ENCODE measurements around the gene GNAS.

Gene GNAS

GRCh38 chr20:58822748-58823730 is 29.5 kb upstream of the GNAS start:
- Histone ChIP-seq H2BK5ac (ENCODE audit: low read depth, low read length, poor library complexity, severe bottlenecking) (no peak overlapping the region), H3K18ac (ENCODE audit: low read depth in 1 of 2, low read length in 2 of 2) (no peak overlapping the region), H3K14ac (ENCODE audit: low read length in 2 of 2) (no peak overlapping the region), H3K23ac (ENCODE audit: low read length in 2 of 2) (no peak overlapping the region), H4K8ac (ENCODE audit: low read length) (no peak overlapping the region), H3K9ac (ENCODE audit: low read length) (no peak overlapping the region), H3K4me2 (ENCODE audit: low read length, poor library complexity, severe bottlenecking) (no peak overlapping the region), H2AK5ac (ENCODE audit: low read length, severe bottlenecking) (no peak overlapping the region), H2AFZ (ENCODE audit: low read depth, low read length) (no peak overlapping the region), H2BK12ac (ENCODE audit: low read length in 2 of 2) (no peak overlapping the region), H3K9me3 (ENCODE audit: control insufficient read depth, low read length) (no peaks in the 10 kb centered on the region), H3K4ac (ENCODE audit: low read depth in 1 of 2, low read length in 2 of 2) (no peak overlapping the region), H3K4me3 (ENCODE audit: insufficient read depth in 1 of 2, low read depth in 1 of 2, low read length in 2 of 2) (no peak overlapping the region), H3K79me1 (replicated peaks; ENCODE audit: low read length, poor library complexity, severe bottlenecking) (peaks cover 11% of the 10 kb centered on the region), H4K91ac (ENCODE audit: low read length) (no peak overlapping the region), H2BK15ac (ENCODE audit: low read depth, poor library complexity, severe bottlenecking) (no peak overlapping the region), H3K4me1 (ENCODE audit: control insufficient read depth, insufficient read depth, low read depth, low read length) (peaks cover 4% of the 10 kb centered on the region), H3K27ac (ENCODE audit: low read length, poor library complexity, severe bottlenecking) (no peak overlapping the region), H3K27me3 (ENCODE audit: control insufficient read depth in 1 of 2, insufficient read depth in 1 of 2, low read length in 2 of 2) (no peaks in the 10 kb centered on the region), H2BK120ac (ENCODE audit: low read depth, low read length) (no peak overlapping the region), H3K36me3 (ENCODE audit: control insufficient read depth in 1 of 2, insufficient read depth in 2 of 2, low read depth in 1 of 2, low read length in 2 of 2) (peaks cover 0 to 33% of the 10 kb centered on the region in 2 experiments)
- 90% methylated on average over 26 of the region's 26 CpGs for WGBS
- DNase-seq, result no peak

GRCh38 chr20:58824843-58825242 is 27.7 kb upstream of the GNAS start:
- Histone ChIP-seq H4K8ac (ENCODE audit: low read length) (no peak overlapping the region), H2AFZ (ENCODE audit: low read depth, low read length) (no peak overlapping the region), H2AK5ac (ENCODE audit: low read length, severe bottlenecking) (no peak overlapping the region), H3K14ac (ENCODE audit: low read length in 2 of 2) (no peak overlapping the region), H3K4me3 (ENCODE audit: insufficient read depth in 1 of 2, low read depth in 1 of 2, low read length in 2 of 2) (no peak overlapping the region), H3K27ac (ENCODE audit: low read length, poor library complexity, severe bottlenecking) (no peak overlapping the region), H3K9ac (ENCODE audit: low read length) (no peak overlapping the region), H3K79me1 (replicated peaks; ENCODE audit: low read length, poor library complexity, severe bottlenecking) (peaks cover 11% of the 10 kb centered on the region), H3K4ac (ENCODE audit: low read depth in 1 of 2, low read length in 2 of 2) (no peak overlapping the region), H2BK12ac (ENCODE audit: low read length in 2 of 2) (no peak overlapping the region), H2BK120ac (ENCODE audit: low read depth, low read length) (no peak overlapping the region), H3K23ac (ENCODE audit: low read length in 2 of 2) (no peak overlapping the region), H3K9me3 (ENCODE audit: control insufficient read depth, low read length) (no peaks in the 10 kb centered on the region), H2BK15ac (ENCODE audit: low read depth, poor library complexity, severe bottlenecking) (no peak overlapping the region), H2BK5ac (ENCODE audit: low read depth, low read length, poor library complexity, severe bottlenecking) (no peak overlapping the region), H3K36me3 (ENCODE audit: control insufficient read depth in 1 of 2, insufficient read depth in 2 of 2, low read depth in 1 of 2, low read length in 2 of 2) (peaks cover 0 to 30% of the 10 kb centered on the region in 2 experiments), H3K4me2 (ENCODE audit: low read length, poor library complexity, severe bottlenecking) (no peak overlapping the region), H3K4me1 (ENCODE audit: control insufficient read depth, insufficient read depth, low read depth, low read length) (no peaks in the 10 kb centered on the region), H3K18ac (ENCODE audit: low read depth in 1 of 2, low read length in 2 of 2) (no peak overlapping the region), H3K27me3 (ENCODE audit: control insufficient read depth in 1 of 2, insufficient read depth in 1 of 2, low read length in 2 of 2) (no peaks in the 10 kb centered on the region), H4K91ac (ENCODE audit: low read length) (no peak overlapping the region)
- 88% methylated on average over 8 of the region's 8 CpGs for WGBS
- DNase-seq, result no peak

GRCh38 chr20:58825450-58825849 is 27.1 kb upstream of the GNAS start:
- no peak overlapping the region for H2BK120ac ChIP-seq (ENCODE audit: low read depth, low read length)
- H4K8ac ChIP-seq (ENCODE audit: low read length), result no peak overlapping the region
- no peak overlapping the region for H3K4ac ChIP-seq (ENCODE audit: low read depth in 1 of 2, low read length in 2 of 2)
- no peak overlapping the region for H3K14ac ChIP-seq (ENCODE audit: low read length in 2 of 2)
- no peak overlapping the region for H3K9ac ChIP-seq (ENCODE audit: low read length)
- no peak overlapping the region for H3K23ac ChIP-seq (ENCODE audit: low read length in 2 of 2)
- H3K36me3 ChIP-seq (ENCODE audit: control insufficient read depth in 1 of 2, insufficient read depth in 2 of 2, low read depth in 1 of 2, low read length in 2 of 2), result peaks cover 0 to 25% of the 10 kb centered on the region in 2 experiments
- DNase-seq, result no peak
- no peak overlapping the region for H3K18ac ChIP-seq (ENCODE audit: low read depth in 1 of 2, low read length in 2 of 2)
- H2AFZ ChIP-seq (ENCODE audit: low read depth, low read length), result no peak overlapping the region
- no peak overlapping the region for H3K27ac ChIP-seq (ENCODE audit: low read length, poor library complexity, severe bottlenecking)
- no peak overlapping the region for H3K4me2 ChIP-seq (ENCODE audit: low read length, poor library complexity, severe bottlenecking)
- no peak overlapping the region for H3K4me3 ChIP-seq (ENCODE audit: insufficient read depth in 1 of 2, low read depth in 1 of 2, low read length in 2 of 2)
- H3K79me1 ChIP-seq (replicated peaks; ENCODE audit: low read length, poor library complexity, severe bottlenecking), result peaks cover 11% of the 10 kb centered on the region
- 91% methylated on average over 5 of the region's 6 CpGs for WGBS
- H2AK5ac ChIP-seq (ENCODE audit: low read length, severe bottlenecking), result no peak overlapping the region
- H2BK5ac ChIP-seq (ENCODE audit: low read depth, low read length, poor library complexity, severe bottlenecking), result no peak overlapping the region
- no peak overlapping the region for H2BK12ac ChIP-seq (ENCODE audit: low read length in 2 of 2)
- H2BK15ac ChIP-seq (ENCODE audit: low read depth, poor library complexity, severe bottlenecking), result no peak overlapping the region
- H3K4me1 ChIP-seq (ENCODE audit: control insufficient read depth, insufficient read depth, low read depth, low read length), result peaks cover 4% of the 10 kb centered on the region
- H3K27me3 ChIP-seq (ENCODE audit: control insufficient read depth in 1 of 2, insufficient read depth in 1 of 2, low read length in 2 of 2), result no peaks in the 10 kb centered on the region
- H4K91ac ChIP-seq (ENCODE audit: low read length), result no peak overlapping the region
- no peaks in the 10 kb centered on the region for H3K9me3 ChIP-seq (ENCODE audit: control insufficient read depth, low read length)

GRCh38 chr20:58826271-58826670 is 26.2 kb upstream of the GNAS start:
- no peak overlapping the region for H3K23ac ChIP-seq (ENCODE audit: low read length in 2 of 2)
- 74% methylated on average over 4 of the region's 5 CpGs for WGBS
- H2BK120ac ChIP-seq (ENCODE audit: low read depth, low read length), result no peak overlapping the region
- no peak for DNase-seq
- H3K36me3 ChIP-seq (ENCODE audit: control insufficient read depth in 1 of 2, insufficient read depth in 2 of 2, low read depth in 1 of 2, low read length in 2 of 2), result peaks cover 0 to 20% of the 10 kb centered on the region in 2 experiments
- H3K4me3 ChIP-seq (ENCODE audit: insufficient read depth in 1 of 2, low read depth in 1 of 2, low read length in 2 of 2), result no peak overlapping the region
- no peak overlapping the region for H2BK5ac ChIP-seq (ENCODE audit: low read depth, low read length, poor library complexity, severe bottlenecking)
- no peak overlapping the region for H3K4me2 ChIP-seq (ENCODE audit: low read length, poor library complexity, severe bottlenecking)
- H2AK5ac ChIP-seq (ENCODE audit: low read length, severe bottlenecking), result no peak overlapping the region
- H3K9me3 ChIP-seq (ENCODE audit: control insufficient read depth, low read length), result no peaks in the 10 kb centered on the region
- no peak overlapping the region for H3K27ac ChIP-seq (ENCODE audit: low read length, poor library complexity, severe bottlenecking)
- H3K14ac ChIP-seq (ENCODE audit: low read length in 2 of 2), result no peak overlapping the region
- no peaks in the 10 kb centered on the region for H3K27me3 ChIP-seq (ENCODE audit: control insufficient read depth in 1 of 2, insufficient read depth in 1 of 2, low read length in 2 of 2)
- no peak overlapping the region for H2BK12ac ChIP-seq (ENCODE audit: low read length in 2 of 2)
- H3K4me1 ChIP-seq (ENCODE audit: control insufficient read depth, insufficient read depth, low read depth, low read length), result peaks cover 4% of the 10 kb centered on the region
- no peak overlapping the region for H3K18ac ChIP-seq (ENCODE audit: low read depth in 1 of 2, low read length in 2 of 2)
- H3K9ac ChIP-seq (ENCODE audit: low read length), result no peak overlapping the region
- no peak overlapping the region for H4K91ac ChIP-seq (ENCODE audit: low read length)
- no peak overlapping the region for H2BK15ac ChIP-seq (ENCODE audit: low read depth, poor library complexity, severe bottlenecking)
- no peak overlapping the region for H2AFZ ChIP-seq (ENCODE audit: low read depth, low read length)
- H4K8ac ChIP-seq (ENCODE audit: low read length), result no peak overlapping the region
- peaks cover 7% of the 10 kb centered on the region for H3K79me1 ChIP-seq (replicated peaks; ENCODE audit: low read length, poor library complexity, severe bottlenecking)
- no peak overlapping the region for H3K4ac ChIP-seq (ENCODE audit: low read depth in 1 of 2, low read length in 2 of 2)
